ENCODE data around the gene RABGGTB. TPM values are rescaled to one million over a fixed set of nuclear protein-coding genes. Genes with fewer than 3 reads are reported as not detected.
A peak's percentile ranks its signal among the peaks of the same experiment; 100 is the strongest.
"Not testable (repeated sequence)": the region's sequence is repeated elsewhere in the genome, so short reads cannot be mapped to it uniquely, and the experiment has no call there.

The RABGGTB gene
- total RNA-seq (2014; rRNA removed; shearing (Covaris generic)), result 117 and 142 TPM in 2 replicates

- Histone ChIP-seq H3K4me3 (ENCODE audit: insufficient read depth, low read depth, low read length) (peak within 1 kb of the TSS; percentile 76), H3K36me3 (replicated peaks; ENCODE audit: control insufficient read depth, insufficient read depth, low read length) (peaks cover 20% of the 10 kb centered on the region), H3K27me3 (ENCODE audit: control insufficient read depth, insufficient read depth, low read length) (no peaks in the 10 kb centered on the region)
- DNase-seq, result peak; percentile 90
Measured at GRCh38 chr1:75785983-75786853, at the start of gene RABGGTB. Gene RABGGTB (plus strand): TSS chr1:75786256. CDS start chr1:75786272, 16 bp downstream.

GRCh38 chr1:75742047-75742625 lies 43.9 kb upstream of the RABGGTB start:
- Histone ChIP-seq H3K27me3 (ENCODE audit: control insufficient read depth, insufficient read depth, low read length) (no peaks in the 10 kb centered on the region), H3K36me3 (replicated peaks; ENCODE audit: control insufficient read depth, insufficient read depth, low read length) (peaks cover 8% of the 10 kb centered on the region), H3K4me3 (ENCODE audit: insufficient read depth, low read depth, low read length) (no peak overlapping the region)
- DNase-seq, result no peak

- Histone ChIP-seq H3K4me3 (ENCODE audit: insufficient read depth, low read depth, low read length) (no peak overlapping the region), H3K36me3 (replicated peaks; ENCODE audit: control insufficient read depth, insufficient read depth, low read length) (peaks cover 8% of the 10 kb centered on the region), H3K27me3 (ENCODE audit: control insufficient read depth, insufficient read depth, low read length) (no peaks in the 10 kb centered on the region)
- DNase-seq, result no peak
Measured at GRCh38 chr1:75745276-75745675, 40.8 kb upstream of the RABGGTB start.

GRCh38 chr1:75757210-75757609 lies 28.8 kb upstream of the RABGGTB start:
- peaks cover 12% of the 10 kb centered on the region for H3K36me3 ChIP-seq (replicated peaks; ENCODE audit: control insufficient read depth, insufficient read depth, low read length)
- H3K27me3 ChIP-seq (ENCODE audit: control insufficient read depth, insufficient read depth, low read length); DNase-seq; H3K4me3 ChIP-seq (ENCODE audit: insufficient read depth, low read depth, low read length): not testable (repeated sequence)

- not testable (repeated sequence) for H3K36me3 ChIP-seq (replicated peaks; ENCODE audit: control insufficient read depth, insufficient read depth, low read length); H3K4me3 ChIP-seq (ENCODE audit: insufficient read depth, low read depth, low read length); H3K27me3 ChIP-seq (ENCODE audit: control insufficient read depth, insufficient read depth, low read length); DNase-seq
Measured at GRCh38 chr1:75758543-75758942, 27.5 kb upstream of the RABGGTB start.

GRCh38 chr1:75764057-75764655 lies 21.9 kb upstream of the RABGGTB start:
- Histone ChIP-seq H3K27me3 (ENCODE audit: control insufficient read depth, insufficient read depth, low read length) (no peaks in the 10 kb centered on the region), H3K36me3 (replicated peaks; ENCODE audit: control insufficient read depth, insufficient read depth, low read length) (no peaks in the 10 kb centered on the region; the same call in 1 of the 2 replicates), H3K4me3 (ENCODE audit: insufficient read depth, low read depth, low read length) (no peak overlapping the region)
- no peak for DNase-seq

GRCh38 chr1:75765697-75766355 lies 20.2 kb upstream of the RABGGTB start:
- Histone ChIP-seq H3K36me3 (replicated peaks; ENCODE audit: control insufficient read depth, insufficient read depth, low read length) (no peaks in the 10 kb centered on the region; the same call in 1 of the 2 replicates), H3K27me3 (ENCODE audit: control insufficient read depth, insufficient read depth, low read length) (no peaks in the 10 kb centered on the region), H3K4me3 (ENCODE audit: insufficient read depth, low read depth, low read length) (no peak overlapping the region)
- DNase-seq, result no peak

- no peak for DNase-seq
- H3K36me3 ChIP-seq (replicated peaks; ENCODE audit: control insufficient read depth, insufficient read depth, low read length), result no peaks in the 10 kb centered on the region
- H3K27me3 ChIP-seq (ENCODE audit: control insufficient read depth, insufficient read depth, low read length), result no peaks in the 10 kb centered on the region
- no peak overlapping the region for H3K4me3 ChIP-seq (ENCODE audit: insufficient read depth, low read depth, low read length)
Measured at GRCh38 chr1:75768016-75768415, 18.0 kb upstream of the RABGGTB start.

GRCh38 chr1:75770761-75771160 lies 15.3 kb upstream of the RABGGTB start:
- no peak for DNase-seq
- Histone ChIP-seq H3K27me3 (ENCODE audit: control insufficient read depth, insufficient read depth, low read length) (no peaks in the 10 kb centered on the region), H3K36me3 (replicated peaks; ENCODE audit: control insufficient read depth, insufficient read depth, low read length) (no peaks in the 10 kb centered on the region), H3K4me3 (ENCODE audit: insufficient read depth, low read depth, low read length) (no peak overlapping the region)

GRCh38 chr1:75771978-75772377 lies 14.1 kb upstream of the RABGGTB start:
- Histone ChIP-seq H3K4me3 (ENCODE audit: insufficient read depth, low read depth, low read length) (no peak overlapping the region), H3K27me3 (ENCODE audit: control insufficient read depth, insufficient read depth, low read length) (no peaks in the 10 kb centered on the region), H3K36me3 (replicated peaks; ENCODE audit: control insufficient read depth, insufficient read depth, low read length) (no peaks in the 10 kb centered on the region)
- no peak for DNase-seq

- H3K4me3 ChIP-seq (ENCODE audit: insufficient read depth, low read depth, low read length); H3K27me3 ChIP-seq (ENCODE audit: control insufficient read depth, insufficient read depth, low read length): not testable (repeated sequence)
Measured at GRCh38 chr1:75777812-75778211, 8.2 kb upstream of the RABGGTB start.

GRCh38 chr1:75778694-75779093 lies 7.4 kb upstream of the RABGGTB start:
- not testable (repeated sequence) for H3K36me3 ChIP-seq (replicated peaks; ENCODE audit: control insufficient read depth, insufficient read depth, low read length); DNase-seq; H3K4me3 ChIP-seq (ENCODE audit: insufficient read depth, low read depth, low read length); H3K27me3 ChIP-seq (ENCODE audit: control insufficient read depth, insufficient read depth, low read length)

More at GRCh38 chr1:75777812-75778211, 8.2 kb upstream of the RABGGTB start:
- DNase-seq; H3K36me3 ChIP-seq (replicated peaks; ENCODE audit: control insufficient read depth, insufficient read depth, low read length): not testable (repeated sequence)

GRCh38 chr1:75780183-75780582 lies 5.9 kb upstream of the RABGGTB start:
- DNase-seq; H3K36me3 ChIP-seq (replicated peaks; ENCODE audit: control insufficient read depth, insufficient read depth, low read length); H3K4me3 ChIP-seq (ENCODE audit: insufficient read depth, low read depth, low read length); H3K27me3 ChIP-seq (ENCODE audit: control insufficient read depth, insufficient read depth, low read length): not testable (repeated sequence)

- H3K4me3 ChIP-seq (ENCODE audit: insufficient read depth, low read depth, low read length); DNase-seq; H3K27me3 ChIP-seq (ENCODE audit: control insufficient read depth, insufficient read depth, low read length); H3K36me3 ChIP-seq (replicated peaks; ENCODE audit: control insufficient read depth, insufficient read depth, low read length): not testable (repeated sequence)
Measured at GRCh38 chr1:75783920-75784319, 2.1 kb upstream of the RABGGTB start.

All from H7 (cell line).